K562 (cell line): ENCODE data around the gene AIF1. TPM values are rescaled to one million over a fixed set of nuclear protein-coding genes. Genes with fewer than 3 reads are reported as not detected.

Experiments used
- BRF2 ChIP-seq: IDR thresholded peaks from 3 replicates; pipeline ENCODE4 v1.6.1; 2011; ENCODE audit warnings: borderline replicate concordance, mild to moderate bottlenecking; ENCODE audit not compliant: insufficient read length, insufficient read depth
- CSDE1 ChIP-seq, 2 experiments: fragments of 450-650 bp; IDR thresholded peaks; 2 replicates each; pipeline ENCODE4 v1.6.1; 2016; ENCODE audit warnings: mild to moderate bottlenecking in 1 of 2
- JUNB ChIP-seq: fragments of 450-650 bp; formaldehyde crosslinking; conservative IDR thresholded peaks from 2 replicates; pipeline ENCODE4 v1.4.0; 2020; ENCODE audit warnings: mild to moderate bottlenecking
- PYGO2 ChIP-seq: fragments of 450-650 bp; IDR thresholded peaks from 2 replicates; pipeline ENCODE4 v1.6.1; 2016; ENCODE audit warnings: mild to moderate bottlenecking, missing genetic modification characterization, moderate library complexity, missing compliant biosample characterization
- XRCC5 ChIP-seq: fragments of 200-400 bp; formaldehyde crosslinking; IDR thresholded peaks from 2 replicates; pipeline ENCODE4 v1.6.1; 2017; ENCODE audit warnings: low read depth, mild to moderate bottlenecking, low read length
- YY1 ChIP-seq, 3 experiments: IDR thresholded peaks; 2 replicates each; pipeline ENCODE4 v1.6.1; 2011; ENCODE audit warnings: low read length in 2 of 3, mild to moderate bottlenecking in 2 of 3, moderate library complexity in 2 of 3, borderline replicate concordance in 1 of 3, control low read depth in 1 of 3, low read depth in 1 of 3; ENCODE audit not compliant: insufficient read depth in 3 of 3, insufficient replicate concordance in 2 of 3, control insufficient read depth in 1 of 3, insufficient read length in 1 of 3; ENCODE audit errors: extremely low read depth in 1 of 3
- ZNF592 ChIP-seq: fragments of 450-650 bp; IDR thresholded peaks from 2 replicates; pipeline ENCODE4 v1.6.1; 2017; ENCODE audit warnings: antibody characterized with exemption, mild to moderate bottlenecking
- ZNF780A ChIP-seq: fragments of 250-450 bp; sonication (Bioruptor Pico); IDR thresholded peaks from 2 replicates; pipeline ENCODE4 v1.5.0; 2021; ENCODE audit warnings: mild to moderate bottlenecking
- polyA plus RNA-seq, 8 experiments: library from polyadenylated mRNA; depleted of rRNA in 4 of 8; stranded (reverse) in 5 of 8; unstranded in 3 of 8; fragments of >200 nt; fragmentation: Nextera tagmentation in 2 of 8; fragmentation: Illumina TruSeq in 1 of 8; extraction: Ambion mirVana in 2 of 8; extraction: Trizol in 1 of 8; gene quantifications; 2 replicates each; pipeline versions ENCODE4 v1.2.1 to v1.2.3, GENCODE V29; 2011 to 2014; ENCODE audit warnings: inconsistent platforms in 1 of 8, missing spikeins in 1 of 8
- total RNA-seq, 7 experiments: library from RNA; depleted of rRNA in 6 of 7; stranded (reverse); fragments of >200 nt in 6 of 7; fragmentation: Illumina TruSeq in 2 of 7; extraction: Trizol in 2 of 7; gene quantifications; 2 replicates each; pipeline versions ENCODE4 v1.2.1 to v1.2.3, GENCODE V29; 2011 to 2021; ENCODE audit warnings: low replicate concordance in 1 of 7
- TF ChIP-seq, protein P1 (sequence below): fragments of 450-650 bp; formaldehyde crosslinking; conservative IDR thresholded peaks from 2 replicates; pipeline ENCODE4 v1.4.0; 2022; ENCODE audit warnings: mild to moderate bottlenecking, missing genetic modification characterization
- TF ChIP-seq, protein P2 (sequence below): fragments of 450-650 bp; formaldehyde crosslinking; IDR thresholded peaks from 2 replicates; pipeline ENCODE4 v1.4.0; 2020; ENCODE audit warnings: mild to moderate bottlenecking, moderate library complexity
- TF ChIP-seq, protein P3 (sequence below): sonication (generic); formaldehyde crosslinking; IDR thresholded peaks from 2 replicates; pipeline ENCODE4 v1.8.0; 2023; ENCODE audit warnings: mild to moderate bottlenecking, missing genetic modification reagents
- TF ChIP-seq, protein P4 (sequence below): sonication (generic); formaldehyde crosslinking; IDR thresholded peaks from 2 replicates; pipeline ENCODE4 v1.8.0; 2022; ENCODE audit warnings: missing genetic modification reagents, mild to moderate bottlenecking, borderline replicate concordance

The AIF1 gene
- total and polyA plus RNA-seq, 9 of the 15 experiments (the other 6 are each of a cell fraction or from before 2014, with no cell fraction given): 9.4 to 33.4 (median 19.4) TPM

DNA sequence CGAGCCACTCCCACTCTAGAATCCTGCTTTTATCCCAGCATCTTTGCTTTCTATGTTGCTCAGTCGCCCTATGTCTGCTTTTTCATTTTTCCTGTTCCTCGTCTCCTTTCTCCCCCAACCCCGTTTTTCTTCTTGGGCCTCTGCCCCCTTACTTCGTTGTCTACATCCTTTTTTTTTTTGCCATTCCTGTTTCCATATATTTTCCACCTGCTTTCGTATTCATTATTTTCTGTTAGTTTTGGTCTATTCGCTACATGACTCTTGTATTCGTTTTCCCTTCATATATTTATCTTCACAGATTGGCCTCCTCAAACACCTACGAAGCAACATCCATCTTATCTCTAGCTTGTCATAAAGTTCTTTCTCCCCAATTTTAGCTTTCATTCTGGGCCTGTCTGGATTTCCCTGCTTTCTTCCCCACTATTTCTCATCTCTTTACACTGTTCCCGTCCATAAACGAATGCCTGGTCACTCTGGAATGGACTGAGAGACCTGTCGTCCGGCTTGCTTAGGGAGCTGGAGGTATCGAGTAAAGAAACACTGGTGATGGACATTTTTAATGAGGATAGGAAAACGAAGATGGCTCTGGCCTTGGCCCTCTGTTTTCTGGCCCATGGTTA is 6.4 kb downstream of the AIF1 start (continued):
- TF ChIP-seq YY1 (IDR thresholded peaks at IDR 0.05; ENCODE audit: borderline replicate concordance in 1 of 3, control insufficient read depth in 1 of 3, extremely low read depth in 1 of 3, insufficient read depth in 3 of 3, insufficient read length in 1 of 3, insufficient replicate concordance in 2 of 3, low read depth in 1 of 3, low read length in 2 of 3): peak in 1 of 3 experiments; percentile 42
- TF ChIP-seq PYGO2 (tag): no peak
- TF ChIP-seq JUNB (CRISPR knock-in tag): no peak
- TF ChIP-seq, protein P1, sequence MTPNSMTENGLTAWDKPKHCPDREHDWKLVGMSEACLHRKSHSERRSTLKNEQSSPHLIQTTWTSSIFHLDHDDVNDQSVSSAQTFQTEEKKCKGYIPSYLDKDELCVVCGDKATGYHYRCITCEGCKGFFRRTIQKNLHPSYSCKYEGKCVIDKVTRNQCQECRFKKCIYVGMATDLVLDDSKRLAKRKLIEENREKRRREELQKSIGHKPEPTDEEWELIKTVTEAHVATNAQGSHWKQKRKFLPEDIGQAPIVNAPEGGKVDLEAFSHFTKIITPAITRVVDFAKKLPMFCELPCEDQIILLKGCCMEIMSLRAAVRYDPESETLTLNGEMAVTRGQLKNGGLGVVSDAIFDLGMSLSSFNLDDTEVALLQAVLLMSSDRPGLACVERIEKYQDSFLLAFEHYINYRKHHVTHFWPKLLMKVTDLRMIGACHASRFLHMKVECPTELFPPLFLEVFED: peak; percentile 53; the same call in 1 of the 2 replicates
- no peak for TF ChIP-seq BRF2
- TF ChIP-seq, protein P2, sequence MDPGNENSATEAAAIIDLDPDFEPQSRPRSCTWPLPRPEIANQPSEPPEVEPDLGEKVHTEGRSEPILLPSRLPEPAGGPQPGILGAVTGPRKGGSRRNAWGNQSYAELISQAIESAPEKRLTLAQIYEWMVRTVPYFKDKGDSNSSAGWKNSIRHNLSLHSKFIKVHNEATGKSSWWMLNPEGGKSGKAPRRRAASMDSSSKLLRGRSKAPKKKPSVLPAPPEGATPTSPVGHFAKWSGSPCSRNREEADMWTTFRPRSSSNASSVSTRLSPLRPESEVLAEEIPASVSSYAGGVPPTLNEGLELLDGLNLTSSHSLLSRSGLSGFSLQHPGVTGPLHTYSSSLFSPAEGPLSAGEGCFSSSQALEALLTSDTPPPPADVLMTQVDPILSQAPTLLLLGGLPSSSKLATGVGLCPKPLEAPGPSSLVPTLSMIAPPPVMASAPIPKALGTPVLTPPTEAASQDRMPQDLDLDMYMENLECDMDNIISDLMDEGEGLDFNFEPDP (CRISPR knock-in tag): no peak
- TF ChIP-seq XRCC5: no peak
- TF ChIP-seq CSDE1 (IDR thresholded peaks at IDR 0.05): peak in 1 of 2 experiments; percentile 39; a peak in 1 of 4 replicates
- no peak for TF ChIP-seq ZNF780A (CRISPR knock-in tag)
- no peak for TF ChIP-seq ZNF592
- TF ChIP-seq, protein P3, sequence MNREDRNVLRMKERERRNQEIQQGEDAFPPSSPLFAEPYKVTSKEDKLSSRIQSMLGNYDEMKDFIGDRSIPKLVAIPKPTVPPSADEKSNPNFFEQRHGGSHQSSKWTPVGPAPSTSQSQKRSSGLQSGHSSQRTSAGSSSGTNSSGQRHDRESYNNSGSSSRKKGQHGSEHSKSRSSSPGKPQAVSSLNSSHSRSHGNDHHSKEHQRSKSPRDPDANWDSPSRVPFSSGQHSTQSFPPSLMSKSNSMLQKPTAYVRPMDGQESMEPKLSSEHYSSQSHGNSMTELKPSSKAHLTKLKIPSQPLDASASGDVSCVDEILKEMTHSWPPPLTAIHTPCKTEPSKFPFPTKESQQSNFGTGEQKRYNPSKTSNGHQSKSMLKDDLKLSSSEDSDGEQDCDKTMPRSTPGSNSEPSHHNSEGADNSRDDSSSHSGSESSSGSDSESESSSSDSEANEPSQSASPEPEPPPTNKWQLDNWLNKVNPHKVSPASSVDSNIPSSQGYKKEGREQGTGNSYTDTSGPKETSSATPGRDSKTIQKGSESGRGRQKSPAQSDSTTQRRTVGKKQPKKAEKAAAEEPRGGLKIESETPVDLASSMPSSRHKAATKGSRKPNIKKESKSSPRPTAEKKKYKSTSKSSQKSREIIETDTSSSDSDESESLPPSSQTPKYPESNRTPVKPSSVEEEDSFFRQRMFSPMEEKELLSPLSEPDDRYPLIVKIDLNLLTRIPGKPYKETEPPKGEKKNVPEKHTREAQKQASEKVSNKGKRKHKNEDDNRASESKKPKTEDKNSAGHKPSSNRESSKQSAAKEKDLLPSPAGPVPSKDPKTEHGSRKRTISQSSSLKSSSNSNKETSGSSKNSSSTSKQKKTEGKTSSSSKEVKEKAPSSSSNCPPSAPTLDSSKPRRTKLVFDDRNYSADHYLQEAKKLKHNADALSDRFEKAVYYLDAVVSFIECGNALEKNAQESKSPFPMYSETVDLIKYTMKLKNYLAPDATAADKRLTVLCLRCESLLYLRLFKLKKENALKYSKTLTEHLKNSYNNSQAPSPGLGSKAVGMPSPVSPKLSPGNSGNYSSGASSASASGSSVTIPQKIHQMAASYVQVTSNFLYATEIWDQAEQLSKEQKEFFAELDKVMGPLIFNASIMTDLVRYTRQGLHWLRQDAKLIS (CRISPR knock-in tag): no peak
- TF ChIP-seq, protein P4, sequence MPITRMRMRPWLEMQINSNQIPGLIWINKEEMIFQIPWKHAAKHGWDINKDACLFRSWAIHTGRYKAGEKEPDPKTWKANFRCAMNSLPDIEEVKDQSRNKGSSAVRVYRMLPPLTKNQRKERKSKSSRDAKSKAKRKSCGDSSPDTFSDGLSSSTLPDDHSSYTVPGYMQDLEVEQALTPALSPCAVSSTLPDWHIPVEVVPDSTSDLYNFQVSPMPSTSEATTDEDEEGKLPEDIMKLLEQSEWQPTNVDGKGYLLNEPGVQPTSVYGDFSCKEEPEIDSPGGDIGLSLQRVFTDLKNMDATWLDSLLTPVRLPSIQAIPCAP (CRISPR knock-in tag): no peak
